Fibroblast of lung (primary cell): ENCODE data around the gene GALNT2. TPM values are rescaled to one million over a fixed set of nuclear protein-coding genes. Genes with fewer than 3 reads are reported as not detected.

ENCODE experiments used
- DNase-seq, 2 donors: peaks; one replicate each; pipeline versions ENCODE4 v3.0.0 to v3.0.0-alpha.2; 2010; ENCODE audit warnings: low read depth in 2 of 2
- H2AFZ ChIP-seq: 2 replicates; pipeline ENCODE4 v1.5.1; 2012; ENCODE audit warnings: low read length, control low read depth, inconsistent platforms
- H3K27ac ChIP-seq: 2 replicates; pipeline ENCODE4 v1.5.1; 2011; ENCODE audit warnings: low read length, control low read depth; ENCODE audit not compliant: insufficient read depth
- H3K27me3 ChIP-seq: 2 replicates; pipeline ENCODE4 v1.5.1; 2011; ENCODE audit warnings: mild to moderate bottlenecking, low read length; ENCODE audit not compliant: control insufficient read depth, insufficient read depth
- H3K36me3 ChIP-seq: 2 replicates; pipeline ENCODE4 v1.5.1; 2011; ENCODE audit warnings: low read length; ENCODE audit not compliant: control insufficient read depth, insufficient read depth
- H3K4me1 ChIP-seq: 2 replicates; pipeline ENCODE4 v1.5.1; 2011; ENCODE audit warnings: low read length; ENCODE audit not compliant: control insufficient read depth, insufficient read depth; ENCODE audit errors: extremely low read depth
- H3K4me2 ChIP-seq: 2 replicates; pipeline ENCODE4 v1.5.1; 2011; ENCODE audit warnings: low read length, control low read depth; ENCODE audit not compliant: insufficient read depth; ENCODE audit errors: extremely low read depth
- H3K4me3 ChIP-seq, 4 experiments: fragments of 200-600 bp in 1 of 4; sonication (generic) in 1 of 4; replicated peaks in 1 of 4; 2 replicates each; pipeline ENCODE4 v1.5.1; 2011 to 2016; ENCODE audit warnings: low read length in 4 of 4, low read depth in 3 of 4, mild to moderate bottlenecking in 3 of 4, control low read depth in 2 of 4, inconsistent platforms in 1 of 4, mixed read lengths in 1 of 4; ENCODE audit not compliant: insufficient read depth in 1 of 4; ENCODE audit errors: control extremely low read depth in 1 of 4
- H3K79me2 ChIP-seq: 2 replicates; pipeline ENCODE4 v1.5.1; 2012; ENCODE audit warnings: mild to moderate bottlenecking, low read length, inconsistent platforms; ENCODE audit not compliant: control insufficient read depth, insufficient read depth
- H3K9ac ChIP-seq: 2 replicates; pipeline ENCODE4 v1.5.1; 2011; ENCODE audit warnings: mild to moderate bottlenecking, low read length, control low read depth; ENCODE audit not compliant: insufficient read depth
- H3K9me3 ChIP-seq: 2 replicates; pipeline ENCODE4 v1.5.1; 2012; ENCODE audit warnings: low read depth, low read length; ENCODE audit not compliant: control insufficient read depth, insufficient read depth
- H4K20me1 ChIP-seq: 2 replicates; pipeline ENCODE4 v1.5.1; 2011; ENCODE audit warnings: low read length; ENCODE audit not compliant: control insufficient read depth, insufficient read depth; ENCODE audit errors: extremely low read depth
- CTCF ChIP-seq, 2 donors: IDR thresholded peaks in 1 of 2; conservative IDR thresholded peaks in 1 of 2; 1 replicate in 1 of 2; 2 replicates in 1 of 2; pipeline ENCODE4 v1.5.1; 2011 to 2012; ENCODE audit warnings: low read length in 2 of 2, control low read depth in 1 of 2, inconsistent platforms in 1 of 2, low read depth in 1 of 2, mild to moderate bottlenecking in 1 of 2
- EZH2 ChIP-seq: IDR thresholded peaks from 2 replicates; pipeline ENCODE4 v1.5.1; 2012; ENCODE audit warnings: low read length, control low read depth, mild to moderate bottlenecking; ENCODE audit errors: missing control alignments
- polyA plus RNA-seq, 2 donors: library from polyadenylated mRNA; depleted of rRNA in 1 of 2; stranded (reverse) in 1 of 2; unstranded in 1 of 2; fragments of >200 nt; gene quantifications; 2 replicates each; pipeline ENCODE4 v1.2.1, GENCODE V29; 2011 to 2012; ENCODE audit warnings: missing spikeins in 1 of 2
- total RNA-seq: library from RNA; depleted of rRNA; stranded (reverse); fragments of >200 nt; gene quantifications from 2 replicates; pipeline ENCODE4 v1.2.1, GENCODE V29; 2014

Gene GALNT2
- total and polyA plus RNA-seq, 2 donors (not counting 1 experiment from before 2014, with no cell fraction given), result 106 to 115 TPM

DNA sequence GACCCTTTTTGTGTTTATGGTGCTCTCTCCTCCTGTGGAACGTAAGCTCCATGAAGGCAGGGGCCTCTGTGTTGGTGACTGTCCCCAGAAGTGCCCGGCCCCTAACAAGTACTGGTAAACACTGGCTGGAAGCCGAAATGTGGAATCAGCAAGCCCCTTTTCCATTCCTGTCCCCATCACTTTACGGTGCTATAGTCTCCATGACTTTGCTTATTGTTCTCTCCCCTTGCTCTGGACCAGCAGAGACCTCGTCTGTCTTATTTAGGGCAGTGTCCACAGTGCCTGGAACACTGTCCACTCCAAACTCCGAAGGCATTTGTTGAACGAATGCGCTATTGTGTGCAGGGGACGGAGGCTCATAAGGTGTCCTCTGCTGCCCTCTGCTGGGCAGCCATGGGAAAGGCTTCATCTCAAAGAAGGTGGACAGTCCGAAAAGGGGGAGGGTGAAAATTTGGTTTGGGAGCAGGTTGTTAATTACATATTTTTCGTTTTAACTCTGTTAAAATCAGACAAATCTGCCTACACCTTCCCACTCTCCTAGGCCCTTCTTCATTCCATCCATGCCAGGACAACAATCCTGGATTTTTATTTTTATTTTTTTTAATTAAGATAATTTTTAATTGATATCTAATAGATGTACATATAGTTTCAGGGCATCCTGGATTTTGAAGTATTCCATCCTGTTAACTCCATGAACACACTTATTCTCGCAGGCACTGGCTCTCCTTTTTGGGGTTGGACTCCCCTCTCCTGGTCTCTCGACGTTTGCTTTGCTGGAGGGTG lies 243.5 kb downstream of the GALNT2 start:
- peak; percentile 50 to 76 for DNase-seq
- peak; percentile 97 to 98 for TF ChIP-seq CTCF (conservative IDR thresholded peaks at IDR 0.05 in 1 of 2, IDR thresholded peaks at IDR 0.05 in 1 of 2; ENCODE audit: low read depth in 1 of 2, low read length in 2 of 2)
- no peak for TF ChIP-seq EZH2

GRCh38 chr1:230312676-230313075 lies 245.6 kb downstream of the GALNT2 start:
- Histone ChIP-seq H3K36me3 (no peaks in the 10 kb centered on the region), H3K27me3 (no peaks in the 10 kb centered on the region), H2AFZ (no peak overlapping the region), H3K4me3 (no peak overlapping the region), H3K4me1 (no peaks in the 10 kb centered on the region), H3K9me3 (no peaks in the 10 kb centered on the region), H3K4me2 (no peak overlapping the region), H3K27ac (no peak overlapping the region), H3K79me2 (no peaks in the 10 kb centered on the region), H3K9ac (no peak overlapping the region), H4K20me1 (no peaks in the 10 kb centered on the region)
- TF ChIP-seq CTCF (conservative IDR thresholded peaks at IDR 0.05 in 1 of 2, IDR thresholded peaks at IDR 0.05 in 1 of 2; ENCODE audit: low read depth in 1 of 2, low read length in 2 of 2) (no peak), EZH2 (no peak)
- DNase-seq, result no peak

More for the DNA sequence above, 243.5 kb downstream of the GALNT2 start:
- Histone ChIP-seq H3K36me3 (no peaks in the 10 kb centered on the region), H3K79me2 (no peaks in the 10 kb centered on the region), H3K9ac (no peak overlapping the region), H4K20me1 (no peaks in the 10 kb centered on the region), H3K4me1 (no peaks in the 10 kb centered on the region), H2AFZ (peak overlapping the region; percentile 38), H3K27ac (no peak overlapping the region), H3K27me3 (no peaks in the 10 kb centered on the region), H3K4me2 (no peak overlapping the region), H3K4me3 (no peak overlapping the region), H3K9me3 (no peaks in the 10 kb centered on the region)

DNA sequence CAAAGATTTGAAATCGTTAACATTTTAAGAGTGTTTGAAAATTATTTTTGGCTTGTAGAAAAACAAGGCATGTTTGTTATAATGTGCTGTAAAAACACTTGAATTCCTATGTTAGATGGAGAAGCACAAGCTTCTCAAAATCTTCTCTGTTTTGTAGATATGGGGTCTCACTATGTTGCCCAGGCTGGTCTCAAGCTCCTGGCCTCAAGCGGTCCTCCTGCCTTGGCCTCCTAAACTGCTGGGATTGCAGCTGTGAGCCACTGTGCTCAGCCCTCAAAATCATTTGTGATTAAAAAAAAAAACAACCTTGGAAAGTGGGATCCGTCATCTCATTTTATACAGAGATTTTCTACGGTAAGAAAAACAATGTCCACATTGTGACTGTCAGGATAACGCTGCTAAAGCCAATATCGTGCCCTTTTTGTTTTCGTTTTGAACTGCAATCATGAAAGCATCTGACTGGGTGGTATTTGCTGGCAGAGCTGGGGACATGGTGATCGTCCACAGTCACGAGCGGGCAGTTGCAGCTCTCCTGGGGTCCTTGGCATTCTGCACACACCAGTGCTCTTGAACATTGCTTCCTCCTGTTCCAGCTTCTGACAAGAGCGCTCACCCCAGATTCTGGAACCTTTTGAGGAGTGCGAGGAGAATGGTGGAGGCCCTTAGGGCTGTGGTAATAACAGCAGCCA lies 246.6 kb downstream of the GALNT2 start:
- no peak for DNase-seq
- TF ChIP-seq CTCF (conservative IDR thresholded peaks at IDR 0.05 in 1 of 2, IDR thresholded peaks at IDR 0.05 in 1 of 2; ENCODE audit: low read depth in 1 of 2, low read length in 2 of 2), result no peak
- no peak for TF ChIP-seq EZH2

More for the DNA sequence above, 246.6 kb downstream of the GALNT2 start:
- H3K27ac ChIP-seq, result no peak overlapping the region
- no peak overlapping the region for H3K4me3 ChIP-seq
- H2AFZ ChIP-seq, result no peak overlapping the region
- no peaks in the 10 kb centered on the region for H3K4me1 ChIP-seq
- H3K27me3 ChIP-seq, result no peaks in the 10 kb centered on the region
- no peak overlapping the region for H3K9ac ChIP-seq
- no peaks in the 10 kb centered on the region for H4K20me1 ChIP-seq
- no peaks in the 10 kb centered on the region for H3K36me3 ChIP-seq
- H3K79me2 ChIP-seq, result no peaks in the 10 kb centered on the region
- no peaks in the 10 kb centered on the region for H3K9me3 ChIP-seq
- no peak overlapping the region for H3K4me2 ChIP-seq
